Vagina (tissue), 2 donors: Measurements from ENCODE around the gene HDAC7. TPM values are rescaled to one million over a fixed set of nuclear protein-coding genes. Genes with fewer than 3 reads are reported as not detected.

Experiments used
- DNase-seq, 2 donors: peaks; one replicate each; pipeline ENCODE4 v3.0.0-alpha.2; 2017; ENCODE audit errors: extremely low spot score in 2 of 2
- H3K27ac ChIP-seq: fragments of 200-600 bp; sonication (generic); one replicate; pipeline ENCODE4 v1.5.1; 2019
- H3K27me3 ChIP-seq: fragments of 200-600 bp; sonication (generic); one replicate; pipeline ENCODE4 v1.5.1; 2019
- H3K36me3 ChIP-seq, 2 donors: fragments of 200-600 bp; sonication (generic); one replicate each; pipeline ENCODE4 v1.5.1; 2017 to 2019
- H3K4me1 ChIP-seq: fragments of 200-600 bp; sonication (generic); one replicate; pipeline ENCODE4 v1.5.1; 2019
- H3K4me3 ChIP-seq, 2 donors: fragments of 200-600 bp; sonication (generic); 1 replicate in 1 of 2; 2 replicates in 1 of 2; pipeline ENCODE4 v1.5.1; 2016 to 2019
- H3K9me3 ChIP-seq: fragments of 200-600 bp; sonication (generic); one replicate; pipeline ENCODE4 v1.5.1; 2019
- POLR2A ChIP-seq, 2 donors: fragments of 450-650 bp; IDR thresholded peaks; one replicate each; pipeline ENCODE4 v1.6.1; 2017; ENCODE audit warnings: antibody characterized with exemption in 2 of 2, mild to moderate bottlenecking in 2 of 2, moderate library complexity in 2 of 2
- POLR2AphosphoS5 ChIP-seq, 2 donors: sonication (generic); formaldehyde crosslinking; IDR thresholded peaks; one replicate each; pipeline ENCODE4 v1.9.0; 2017; ENCODE audit warnings: antibody characterized with exemption in 2 of 2, mild to moderate bottlenecking in 2 of 2, low read depth in 1 of 2; ENCODE audit not compliant: insufficient read depth in 1 of 2
- intact Hi-C: fragments of 100-400 bp; cut with DNase I; formaldehyde crosslinking; loops from one replicate; pipeline ENCODE4 v1.15.1; 2023
- total RNA-seq: library from RNA; depleted of rRNA; stranded (reverse); fragments of >200 nt; gene quantifications from one replicate; pipeline ENCODE4 v1.2.3, GENCODE V29; 2016
- TF ChIP-seq, protein P1 (sequence below), 3 experiments: fragments of 450-650 bp in 2 of 3; fragments of 200-600 bp in 1 of 3; sonication (generic) in 1 of 3; IDR thresholded peaks; one replicate each; pipeline ENCODE4 v1.5.1; 2017 to 2019; ENCODE audit warnings: antibody characterized with exemption in 3 of 3, mild to moderate bottlenecking in 2 of 3, moderate library complexity in 2 of 3

Gene HDAC7
- total RNA-seq, 1 donor from 2014 or later = 67.0 TPM

DNA sequence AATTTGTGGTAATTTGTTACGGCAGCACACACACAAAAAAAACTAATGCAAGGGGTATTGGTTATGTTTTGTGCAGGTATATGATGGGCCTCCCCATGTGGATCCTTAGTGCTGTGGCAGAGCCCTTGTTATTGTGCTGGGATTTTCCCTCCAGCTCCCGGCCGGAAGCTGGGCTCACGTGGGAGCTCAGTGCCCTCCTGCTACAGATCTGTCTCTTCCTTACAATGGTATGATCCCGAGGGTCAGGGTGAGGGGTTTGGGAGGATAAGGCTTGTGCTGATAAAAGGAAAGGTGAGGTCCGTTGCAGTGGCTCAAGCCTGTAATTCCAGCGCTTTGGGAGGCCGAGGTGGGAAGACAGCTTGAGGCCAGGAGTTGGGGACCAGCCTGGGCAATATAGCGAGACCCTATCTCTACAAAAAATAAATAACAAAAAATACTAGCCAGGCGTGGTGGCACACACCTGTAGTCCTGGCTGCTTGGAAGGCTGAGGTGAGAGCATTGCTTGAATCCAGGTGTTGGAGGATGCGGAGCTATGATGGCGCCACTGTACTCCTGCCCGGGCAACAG, 47.5 kb downstream of the HDAC7 start:
- Histone ChIP-seq H3K27ac (no peak overlapping the region), H3K36me3 (no peaks in the 10 kb centered on the region), H3K27me3 (no peaks in the 10 kb centered on the region), H3K9me3 (no peaks in the 10 kb centered on the region), H3K4me1 (peaks cover 44% of the 10 kb centered on the region), H3K4me3 (peak overlapping the region in 1 of 2 donors; percentile 98)
- intact Hi-C loops = no loop called here
- TF ChIP-seq POLR2A (IDR thresholded peaks at IDR 0.05) (no peak), POLR2AphosphoS5 (IDR thresholded peaks at IDR 0.05; ENCODE audit: insufficient read depth in 1 of 2, low read depth in 1 of 2) (no peak)
- TF ChIP-seq, protein P1, sequence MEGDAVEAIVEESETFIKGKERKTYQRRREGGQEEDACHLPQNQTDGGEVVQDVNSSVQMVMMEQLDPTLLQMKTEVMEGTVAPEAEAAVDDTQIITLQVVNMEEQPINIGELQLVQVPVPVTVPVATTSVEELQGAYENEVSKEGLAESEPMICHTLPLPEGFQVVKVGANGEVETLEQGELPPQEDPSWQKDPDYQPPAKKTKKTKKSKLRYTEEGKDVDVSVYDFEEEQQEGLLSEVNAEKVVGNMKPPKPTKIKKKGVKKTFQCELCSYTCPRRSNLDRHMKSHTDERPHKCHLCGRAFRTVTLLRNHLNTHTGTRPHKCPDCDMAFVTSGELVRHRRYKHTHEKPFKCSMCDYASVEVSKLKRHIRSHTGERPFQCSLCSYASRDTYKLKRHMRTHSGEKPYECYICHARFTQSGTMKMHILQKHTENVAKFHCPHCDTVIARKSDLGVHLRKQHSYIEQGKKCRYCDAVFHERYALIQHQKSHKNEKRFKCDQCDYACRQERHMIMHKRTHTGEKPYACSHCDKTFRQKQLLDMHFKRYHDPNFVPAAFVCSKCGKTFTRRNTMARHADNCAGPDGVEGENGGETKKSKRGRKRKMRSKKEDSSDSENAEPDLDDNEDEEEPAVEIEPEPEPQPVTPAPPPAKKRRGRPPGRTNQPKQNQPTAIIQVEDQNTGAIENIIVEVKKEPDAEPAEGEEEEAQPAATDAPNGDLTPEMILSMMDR (IDR thresholded peaks at IDR 0.05) = no peak
- no peak for DNase-seq

DNA sequence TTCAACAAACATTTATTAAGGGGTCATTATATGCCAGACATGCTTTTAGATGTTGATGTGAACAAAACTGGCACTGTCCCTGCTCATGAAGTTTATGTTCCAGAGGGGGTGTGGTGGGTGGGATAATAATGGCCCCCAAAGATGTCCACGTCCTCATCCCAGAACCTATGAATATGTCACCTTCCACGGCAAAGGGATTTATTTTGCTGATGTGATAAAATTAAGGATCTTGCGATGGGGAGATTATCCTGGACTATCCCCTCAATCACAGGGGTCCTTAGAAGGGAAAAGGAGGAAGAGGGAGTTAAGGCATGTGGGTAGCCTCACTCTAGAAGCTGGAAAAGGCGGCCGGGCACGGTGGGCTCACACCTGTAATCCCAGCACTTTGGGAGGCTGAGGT, 48.4 kb downstream of the HDAC7 start:
- H3K36me3 ChIP-seq = no peaks in the 10 kb centered on the region
- H3K4me1 ChIP-seq = peaks cover 36% of the 10 kb centered on the region
- no peak for DNase-seq
- H3K9me3 ChIP-seq = no peaks in the 10 kb centered on the region
- H3K4me3 ChIP-seq = no peak overlapping the region
- intact Hi-C loops = no loop called here
- TF ChIP-seq POLR2AphosphoS5 (IDR thresholded peaks at IDR 0.05; ENCODE audit: insufficient read depth in 1 of 2, low read depth in 1 of 2) = no peak
- TF ChIP-seq POLR2A (IDR thresholded peaks at IDR 0.05) = no peak
- TF ChIP-seq, protein P1 (IDR thresholded peaks at IDR 0.05) = no peak
- no peaks in the 10 kb centered on the region for H3K27me3 ChIP-seq
- H3K27ac ChIP-seq = no peak overlapping the region

DNA sequence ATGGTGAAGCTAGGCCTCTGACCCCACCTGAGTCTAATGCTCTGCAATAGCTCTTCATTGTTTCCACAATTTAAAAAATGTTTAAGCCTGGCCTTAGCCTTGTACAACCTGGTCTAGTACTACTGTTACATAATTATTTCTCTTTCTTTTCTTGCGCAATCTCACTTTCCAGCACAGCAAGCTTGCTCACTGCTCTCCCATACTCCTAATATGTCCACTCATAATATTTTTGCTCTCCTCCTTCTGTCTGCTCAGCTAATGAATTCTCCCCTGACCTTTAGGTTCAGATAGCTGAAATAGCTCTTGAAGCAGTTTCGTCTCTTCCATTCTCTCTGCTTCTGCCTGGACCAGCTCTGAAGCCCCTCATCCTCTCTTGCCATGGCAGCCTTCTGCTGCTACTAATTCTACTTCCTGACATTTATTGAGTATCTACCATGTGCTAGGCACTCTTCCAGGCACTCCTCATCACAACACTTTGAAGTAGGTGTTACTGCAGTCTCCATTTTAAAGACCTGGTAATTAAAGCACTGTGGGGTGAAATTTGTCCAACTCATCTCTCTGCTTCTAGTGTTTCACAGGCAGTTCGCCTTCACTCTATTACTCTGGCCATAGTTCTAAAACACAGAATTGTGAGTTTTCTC, 49.5 kb downstream of the HDAC7 start:
- intact Hi-C loops = no loop called here
- peaks cover 25% of the 10 kb centered on the region for H3K4me1 ChIP-seq

DNA sequence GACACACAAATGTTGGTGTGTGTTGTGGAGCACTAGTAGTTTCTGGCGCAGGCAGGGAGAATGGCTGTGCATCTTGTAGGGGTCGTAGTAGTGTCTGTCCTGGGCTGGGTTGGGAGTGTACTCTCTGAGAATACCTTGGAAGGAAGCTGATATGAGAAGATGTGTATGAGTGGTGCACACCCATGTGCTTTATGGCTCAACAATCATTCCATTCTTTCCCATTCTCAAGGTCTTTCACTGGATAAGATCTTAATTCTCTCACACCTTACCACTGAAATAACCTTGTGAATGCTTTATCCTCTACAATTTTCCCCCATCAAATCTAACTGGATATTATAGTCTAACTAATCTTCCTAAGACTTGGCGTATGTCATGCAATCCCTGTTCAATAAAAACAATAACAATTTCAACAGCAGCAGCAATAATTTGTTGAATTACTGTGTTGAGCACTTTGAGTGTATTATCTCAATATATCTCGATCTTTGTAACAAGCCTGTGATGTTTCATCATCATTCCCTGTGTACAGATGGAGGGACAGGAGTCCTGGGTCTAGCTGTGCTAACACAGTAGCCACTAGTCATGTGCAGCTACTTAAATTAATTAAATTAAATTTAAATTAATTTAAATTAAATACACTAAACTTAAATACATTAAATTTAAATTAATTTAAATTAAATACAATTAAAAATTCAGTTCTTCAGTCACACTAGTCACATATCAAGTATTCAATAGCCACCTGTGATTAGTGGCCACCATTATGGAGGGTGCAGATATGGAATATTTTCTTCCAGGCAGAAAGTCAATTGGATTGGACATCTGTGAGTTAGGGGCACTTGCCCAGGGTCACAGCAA, 50.2 kb downstream of the HDAC7 start:
- Histone ChIP-seq H3K9me3 (no peaks in the 10 kb centered on the region), H3K27me3 (no peaks in the 10 kb centered on the region), H3K4me3 (no peak overlapping the region), H3K36me3 (no peaks in the 10 kb centered on the region), H3K27ac (no peak overlapping the region), H3K4me1 (peaks cover 17% of the 10 kb centered on the region)
- intact Hi-C loops = no loop called here
- no peak for TF ChIP-seq POLR2A (IDR thresholded peaks at IDR 0.05)
- TF ChIP-seq, protein P1 (IDR thresholded peaks at IDR 0.05) = no peak
- TF ChIP-seq POLR2AphosphoS5 (IDR thresholded peaks at IDR 0.05; ENCODE audit: insufficient read depth in 1 of 2, low read depth in 1 of 2) = no peak
- no peak for DNase-seq

More for the DNA sequence above, 49.5 kb downstream of the HDAC7 start:
- Histone ChIP-seq H3K4me3 (no peak overlapping the region), H3K27ac (no peak overlapping the region), H3K36me3 (no peaks in the 10 kb centered on the region), H3K9me3 (no peaks in the 10 kb centered on the region), H3K27me3 (no peaks in the 10 kb centered on the region)
- no peak for TF ChIP-seq POLR2A (IDR thresholded peaks at IDR 0.05)
- peak in 1 of 2 donors; percentile 33 for TF ChIP-seq POLR2AphosphoS5 (IDR thresholded peaks at IDR 0.05; ENCODE audit: insufficient read depth in 1 of 2, low read depth in 1 of 2)
- no peak for DNase-seq

DNA sequence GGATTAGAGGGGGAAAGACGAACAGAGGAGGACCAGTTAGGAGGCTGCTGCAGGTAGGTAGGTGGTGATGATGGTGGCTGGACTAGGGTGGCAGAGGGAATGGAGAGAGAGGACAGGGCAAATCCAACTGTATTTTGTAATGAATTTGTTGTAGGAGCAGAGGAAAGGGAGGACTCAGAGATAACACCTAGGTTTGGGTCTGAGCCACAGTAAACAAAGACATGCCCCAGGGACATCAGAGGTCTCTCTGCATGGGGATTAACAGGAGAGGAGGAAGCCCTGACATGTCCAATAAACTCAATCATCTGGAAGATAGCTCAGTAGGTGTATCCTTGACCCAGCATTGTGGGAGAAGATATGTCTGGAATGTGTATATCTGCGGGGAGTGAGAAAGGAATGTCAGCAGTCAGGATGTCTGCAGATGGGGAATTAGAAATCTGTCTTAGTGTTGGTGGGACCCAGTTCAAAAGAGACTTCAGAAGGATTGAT, 51.3 kb downstream of the HDAC7 start:
- no peak for TF ChIP-seq POLR2AphosphoS5 (IDR thresholded peaks at IDR 0.05; ENCODE audit: insufficient read depth in 1 of 2, low read depth in 1 of 2)
- TF ChIP-seq POLR2A (IDR thresholded peaks at IDR 0.05) = no peak
- TF ChIP-seq, protein P1 (IDR thresholded peaks at IDR 0.05) = no peak
- no peak overlapping the region for H3K27ac ChIP-seq
- peaks cover 6% of the 10 kb centered on the region for H3K4me1 ChIP-seq
- H3K27me3 ChIP-seq = no peaks in the 10 kb centered on the region
- H3K9me3 ChIP-seq = no peaks in the 10 kb centered on the region
- intact Hi-C loops = no loop called here
- H3K4me3 ChIP-seq = no peak overlapping the region
- H3K36me3 ChIP-seq = no peaks in the 10 kb centered on the region
- DNase-seq = no peak
